OCI-LY3 (cell line): ENCODE measurements around the gene CREBBP.

Experiments
- H2AFZ ChIP-seq: fragments of 200-600, 300-600 bp; shearing (Covaris generic); 2 replicates; pipeline ENCODE4 v1.6.0; 2014; ENCODE audit warnings: antibody characterized with exemption, low read depth, low read length
- H3K27ac ChIP-seq: fragments of 200-600, 300-600 bp; sonication (generic); 2 replicates; pipeline ENCODE4 v1.5.1; 2014; ENCODE audit warnings: mild to moderate bottlenecking, low read length, moderate library complexity, mixed read lengths
- H3K27me3 ChIP-seq: fragments of 200-600, 300-600 bp; sonication (generic); 2 replicates; pipeline ENCODE4 v1.6.1; 2014; ENCODE audit warnings: low read depth, low read length, mixed read lengths
- H3K36me3 ChIP-seq: fragments of 200-600, 300-600 bp; sonication (generic); replicated peaks from 2 replicates; pipeline ENCODE3; 2014; ENCODE audit warnings: low read depth, low read length, mixed read lengths
- H3K4me1 ChIP-seq: fragments of 300-600, 200-600 bp; sonication (generic); 2 replicates; pipeline ENCODE4 v1.6.1; 2014; ENCODE audit warnings: low read length, mixed read lengths
- H3K4me2 ChIP-seq: fragments of 200-600, 300-600 bp; sonication (generic); 2 replicates; pipeline ENCODE4 v1.6.1; 2014; ENCODE audit warnings: low read length, mixed read lengths
- H3K4me3 ChIP-seq: fragments of 300-600, 200-600 bp; sonication (generic); 2 replicates; pipeline ENCODE4 v1.5.1; 2014; ENCODE audit warnings: antibody characterized with exemption, mild to moderate bottlenecking, low read length, moderate library complexity
- H3K79me2 ChIP-seq: fragments of 300-600, 200-600 bp; shearing (Covaris generic); 2 replicates; pipeline ENCODE4 v1.6.1; 2014; ENCODE audit warnings: mild to moderate bottlenecking, low read length, mixed read lengths
- H3K9ac ChIP-seq: fragments of 300-600, 200-600 bp; shearing (Covaris generic); 2 replicates; pipeline ENCODE4 v1.6.0; 2014; ENCODE audit warnings: mild to moderate bottlenecking, low read length, moderate library complexity
- H3K9me3 ChIP-seq: fragments of 200-600, 300-600 bp; shearing (Covaris generic); 2 replicates; pipeline ENCODE4 v1.6.1; 2014; ENCODE audit warnings: low read length, mixed read lengths; ENCODE audit not compliant: insufficient read depth
- H4K20me1 ChIP-seq: fragments of 200-600, 300-600 bp; sonication (generic); 2 replicates; pipeline ENCODE4 v1.6.1; 2016; ENCODE audit warnings: low read length, mixed read lengths; ENCODE audit not compliant: insufficient read depth
- CTCF ChIP-seq: fragments of 200-600, 300-600 bp; sonication (generic); IDR thresholded peaks from 2 replicates; pipeline ENCODE4 v1.5.1; 2014; ENCODE audit warnings: antibody characterized with exemption, low read length, low read depth
- EZH2phosphoT487 ChIP-seq: fragments of 200-600 bp; shearing (Covaris generic); IDR thresholded peaks from 2 replicates; pipeline ENCODE4 v1.6.1; 2018; ENCODE audit warnings: antibody characterized with exemption, mixed run types, low read depth

CREBBP gene

GRCh38 chr16:3907586-3907985 is 27.1 kb upstream of the CREBBP start:
- no peaks in the 10 kb centered on the region for H3K36me3 ChIP-seq
- no peak overlapping the region for H3K4me2 ChIP-seq
- no peaks in the 10 kb centered on the region for H4K20me1 ChIP-seq
- H3K79me2 ChIP-seq = no peaks in the 10 kb centered on the region
- H3K9ac ChIP-seq = no peak overlapping the region
- H3K4me1 ChIP-seq = no peaks in the 10 kb centered on the region
- no peaks in the 10 kb centered on the region for H3K9me3 ChIP-seq
- no peak for TF ChIP-seq CTCF
- TF ChIP-seq EZH2phosphoT487 = no peak
- no peaks in the 10 kb centered on the region for H3K27me3 ChIP-seq
- H3K4me3 ChIP-seq = no peak overlapping the region
- no peak overlapping the region for H2AFZ ChIP-seq
- H3K27ac ChIP-seq = no peak overlapping the region

GRCh38 chr16:3906363-3906762 is 25.9 kb upstream of the CREBBP start:
- Histone ChIP-seq H3K36me3 (no peaks in the 10 kb centered on the region), H3K4me3 (no peak overlapping the region), H3K4me1 (no peaks in the 10 kb centered on the region), H3K79me2 (no peaks in the 10 kb centered on the region), H3K27me3 (no peaks in the 10 kb centered on the region), H3K9ac (no peak overlapping the region), H4K20me1 (no peaks in the 10 kb centered on the region), H3K4me2 (no peak overlapping the region), H3K9me3 (no peaks in the 10 kb centered on the region), H2AFZ (no peak overlapping the region), H3K27ac (no peak overlapping the region)
- TF ChIP-seq EZH2phosphoT487 (no peak), CTCF (no peak)

- no peak overlapping the region for H3K4me3 ChIP-seq
- no peaks in the 10 kb centered on the region for H3K36me3 ChIP-seq
- H2AFZ ChIP-seq = no peak overlapping the region
- H3K9ac ChIP-seq = no peak overlapping the region
- H3K9me3 ChIP-seq = no peaks in the 10 kb centered on the region
- H3K4me2 ChIP-seq = no peak overlapping the region
- H3K27me3 ChIP-seq = 0 out of 2 replicates have a peak, but pooled peaks cover 2% of the 10 kb centered on the region
- TF ChIP-seq EZH2phosphoT487 (no peak), CTCF (no peak)
- H3K79me2 ChIP-seq = no peaks in the 10 kb centered on the region
- H3K4me1 ChIP-seq = no peaks in the 10 kb centered on the region
- H3K27ac ChIP-seq = no peak overlapping the region
- no peaks in the 10 kb centered on the region for H4K20me1 ChIP-seq
These were observed 24.4 kb upstream of the CREBBP start for GRCh38 chr16:3904875-3905274.

- Histone ChIP-seq H3K4me2 (no peak overlapping the region), H3K4me1 (no peaks in the 10 kb centered on the region), H3K79me2 (no peaks in the 10 kb centered on the region), H3K27ac (no peak overlapping the region), H3K4me3 (no peak overlapping the region), H4K20me1 (no peaks in the 10 kb centered on the region), H3K9ac (no peak overlapping the region), H2AFZ (no peak overlapping the region), H3K36me3 (no peaks in the 10 kb centered on the region), H3K27me3 (no peaks in the 10 kb centered on the region), H3K9me3 (no peaks in the 10 kb centered on the region)
- TF ChIP-seq CTCF (no peak), EZH2phosphoT487 (no peak)
These were observed 9.6 kb upstream of the CREBBP start for GRCh38 chr16:3890091-3890490.
